Right lobe of liver (tissue), 4 donors: ENCODE results near the gene SPIRE1.

Source experiments
- POLR2A ChIP-seq: fragments of 450-650 bp; IDR thresholded peaks from one replicate; pipeline ENCODE4 v1.6.1; 2017; ENCODE audit warnings: antibody characterized with exemption, mild to moderate bottlenecking
- TF ChIP-seq, protein P1 (sequence below), 4 donors: fragments of 200-600 bp in 3 of 4; fragments of 450-650 bp in 1 of 4; IDR thresholded peaks; one replicate each; pipeline versions ENCODE4 v1.5.1 to v1.8.0; 2016 to 2022; ENCODE audit warnings: antibody characterized with exemption in 4 of 4, mild to moderate bottlenecking in 2 of 4
- donor health status: DM: no; HTN: no; CAD: no.
- donor health status: DM: no; HTN: no; CAD: no.
- donor health status: DM: no; HTN: yes; CAD: no.

DNA sequence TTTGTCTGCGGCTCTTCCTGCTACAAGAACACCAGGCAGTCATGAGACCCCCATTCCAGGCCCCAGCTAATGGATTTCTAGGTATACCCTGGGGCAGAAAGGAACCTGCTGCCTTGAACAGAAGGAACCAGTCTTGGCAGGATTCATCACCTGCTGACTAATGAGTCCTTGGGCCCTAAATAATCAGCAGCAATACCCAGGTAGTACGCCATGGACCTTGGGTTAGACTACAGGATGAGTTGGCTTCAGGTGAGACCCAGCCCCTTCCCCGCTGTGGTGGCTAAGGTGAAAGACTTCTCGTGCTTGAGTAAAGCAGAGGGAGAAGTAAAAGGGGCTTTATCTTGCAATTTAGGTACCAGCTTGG is 105.0 kb downstream of the SPIRE1 start:
- TF ChIP-seq, protein P1, sequence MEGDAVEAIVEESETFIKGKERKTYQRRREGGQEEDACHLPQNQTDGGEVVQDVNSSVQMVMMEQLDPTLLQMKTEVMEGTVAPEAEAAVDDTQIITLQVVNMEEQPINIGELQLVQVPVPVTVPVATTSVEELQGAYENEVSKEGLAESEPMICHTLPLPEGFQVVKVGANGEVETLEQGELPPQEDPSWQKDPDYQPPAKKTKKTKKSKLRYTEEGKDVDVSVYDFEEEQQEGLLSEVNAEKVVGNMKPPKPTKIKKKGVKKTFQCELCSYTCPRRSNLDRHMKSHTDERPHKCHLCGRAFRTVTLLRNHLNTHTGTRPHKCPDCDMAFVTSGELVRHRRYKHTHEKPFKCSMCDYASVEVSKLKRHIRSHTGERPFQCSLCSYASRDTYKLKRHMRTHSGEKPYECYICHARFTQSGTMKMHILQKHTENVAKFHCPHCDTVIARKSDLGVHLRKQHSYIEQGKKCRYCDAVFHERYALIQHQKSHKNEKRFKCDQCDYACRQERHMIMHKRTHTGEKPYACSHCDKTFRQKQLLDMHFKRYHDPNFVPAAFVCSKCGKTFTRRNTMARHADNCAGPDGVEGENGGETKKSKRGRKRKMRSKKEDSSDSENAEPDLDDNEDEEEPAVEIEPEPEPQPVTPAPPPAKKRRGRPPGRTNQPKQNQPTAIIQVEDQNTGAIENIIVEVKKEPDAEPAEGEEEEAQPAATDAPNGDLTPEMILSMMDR (IDR thresholded peaks at IDR 0.05): no peak
- no peak for TF ChIP-seq POLR2A
